Sigmoid colon (tissue), 7 donors: ENCODE measurements around the gene RCAN1. TPM values are rescaled to one million over a fixed set of nuclear protein-coding genes. Genes with fewer than 3 reads are reported as not detected.
A peak's percentile ranks its signal among the peaks of the same experiment; 100 is the strongest.
"Not testable (repeated sequence)": the region's sequence is repeated elsewhere in the genome, so short reads cannot be mapped to it uniquely, and the experiment has no call there.

Experiments used
- DNase-seq: peaks from one replicate; pipeline ENCODE4 v3.0.0-alpha.2; 2019
- H3K27ac ChIP-seq, 4 donors: fragments of 200-600 bp; sonication (generic); one replicate each; pipeline ENCODE4 v1.5.1; 2016 to 2019; ENCODE audit warnings: mild to moderate bottlenecking in 1 of 4
- H3K27me3 ChIP-seq, 3 donors: fragments of 200-600 bp; sonication (generic); one replicate each; pipeline ENCODE4 v1.5.1; 2019; ENCODE audit warnings: mild to moderate bottlenecking in 1 of 3
- H3K36me3 ChIP-seq, 4 donors: fragments of 200-600 bp; sonication (generic); one replicate each; pipeline ENCODE4 v1.5.1; 2016 to 2019
- H3K4me1 ChIP-seq, 4 donors: fragments of 200-600 bp; sonication (generic); one replicate each; pipeline ENCODE4 v1.5.1; 2017 to 2019
- H3K4me3 ChIP-seq, 4 donors: fragments of 200-600 bp; sonication (generic); one replicate each; pipeline ENCODE4 v1.5.1; 2017 to 2019; ENCODE audit warnings: mild to moderate bottlenecking in 2 of 4, moderate library complexity in 1 of 4
- H3K9me3 ChIP-seq, 4 donors: fragments of 200-600 bp in 3 of 4; sonication (generic) in 3 of 4; one replicate each; pipeline versions ENCODE4 v1.5.1 to v1.6.1; 2013 to 2019
- CTCF ChIP-seq, 4 experiments: fragments of 450-650 bp in 3 of 4; fragments of 200-600 bp in 1 of 4; IDR thresholded peaks; one replicate each; pipeline ENCODE4 v1.5.1; 2016 to 2019; ENCODE audit warnings: antibody characterized with exemption in 4 of 4, mild to moderate bottlenecking in 3 of 4, moderate library complexity in 2 of 4
- EP300 ChIP-seq, 4 donors: sonication (generic); formaldehyde crosslinking; IDR thresholded peaks; one replicate each; pipeline ENCODE4 v1.6.1; 2017; ENCODE audit warnings: antibody characterized with exemption in 4 of 4
- POLR2A ChIP-seq, 2 donors: fragments of 450-650 bp; IDR thresholded peaks; one replicate each; pipeline ENCODE4 v1.6.1; 2016; ENCODE audit warnings: antibody characterized with exemption in 2 of 2, mild to moderate bottlenecking in 2 of 2, moderate library complexity in 2 of 2
- POLR2AphosphoS5 ChIP-seq, 4 donors: sonication (generic); formaldehyde crosslinking; IDR thresholded peaks; one replicate each; pipeline ENCODE4 v1.6.1; 2017; ENCODE audit warnings: antibody characterized with exemption in 4 of 4
- WGBS, 2 donors: extraction: QIAGEN DNeasy Blood & Tissue Kit; methylation state at CpG; one replicate each; pipeline ENCODE4 v1.1.7; 2013; 5-methylcytosine and 5-hydroxymethylcytosine counted together
- intact Hi-C: fragments of 100-400 bp; cut with DNase I; formaldehyde crosslinking; loops from one replicate; pipeline ENCODE4 v1.15.1; 2023
- polyA plus RNA-seq, 3 donors: library from polyadenylated mRNA; stranded (reverse); fragments of 200-250 nt; gene quantifications; one replicate each; pipeline ENCODE4 v1.2.3, GENCODE V29; 2013
- total RNA-seq, 4 donors: library from RNA; depleted of rRNA; stranded (reverse); fragments of >200 nt; gene quantifications; one replicate each; pipeline ENCODE4 v1.1.0, GENCODE V29; 2016
- donor health status: healthy with polysubstance abuse.
- donor health status: Bipolar disorder and iron deficiency.
- donor health status: healthy.

Gene RCAN1
- total and polyA plus RNA-seq, 7 donors, result 21.4 to 148 (median 38.3) TPM

- Histone ChIP-seq H3K27me3 (no peaks in the 10 kb centered on the region), H3K27ac (peak overlapping the region in 1 of 4 donors; percentile 36), H3K9me3 (no peaks in the 10 kb centered on the region), H3K4me3 (no peak overlapping the region), H3K4me1 (peaks cover 0 to 4% (median 1%) of the 10 kb centered on the region in 4 donors), H3K36me3 (no peaks in the 10 kb centered on the region)
- WGBS, 2 donors, result 90 to 92% methylated on average over 5 of the region's 5 CpGs
- no peak for TF ChIP-seq POLR2A (IDR thresholded peaks at IDR 0.05)
- TF ChIP-seq CTCF (IDR thresholded peaks at IDR 0.05), result no peak
- no peak for TF ChIP-seq POLR2AphosphoS5 (IDR thresholded peaks at IDR 0.05)
- TF ChIP-seq EP300 (IDR thresholded peaks at IDR 0.05), result no peak
- DNase-seq, result no peak
- intact Hi-C loops, result no loop called here
These were observed 54.9 kb downstream of the RCAN1 start for GRCh38 chr21:34560021-34560420.

- no peak overlapping the region for H3K4me3 ChIP-seq
- intact Hi-C loops, result no loop called here
- no peaks in the 10 kb centered on the region for H3K36me3 ChIP-seq
- H3K4me1 ChIP-seq, result peaks cover 0 to 3% (median 0%) of the 10 kb centered on the region in 4 donors
- TF ChIP-seq POLR2AphosphoS5 (IDR thresholded peaks at IDR 0.05) (no peak), EP300 (IDR thresholded peaks at IDR 0.05) (no peak), POLR2A (IDR thresholded peaks at IDR 0.05) (no peak), CTCF (IDR thresholded peaks at IDR 0.05) (no peak)
- no peak for DNase-seq
- H3K9me3 ChIP-seq, result no peaks in the 10 kb centered on the region
- 84 to 95% methylated on average over 6 of the region's 6 CpGs for WGBS, 2 donors
- peak overlapping the region in 1 of 4 donors; percentile 36 for H3K27ac ChIP-seq
- no peaks in the 10 kb centered on the region for H3K27me3 ChIP-seq
These were observed 55.8 kb downstream of the RCAN1 start for GRCh38 chr21:34559089-34559631.

GRCh38 chr21:34558166-34558565, 56.7 kb downstream of the RCAN1 start:
- DNase-seq, result no peak
- Histone ChIP-seq H3K4me1 (peaks cover 0 to 9% (median 3%) of the 10 kb centered on the region in 4 donors), H3K27me3 (no peaks in the 10 kb centered on the region), H3K9me3 (no peaks in the 10 kb centered on the region), H3K27ac (no peak overlapping the region), H3K4me3 (no peak overlapping the region), H3K36me3 (no peaks in the 10 kb centered on the region)
- intact Hi-C loops, result no loop called here
- 87 to 90% methylated on average over 5 of the region's 5 CpGs for WGBS, 2 donors
- TF ChIP-seq CTCF (IDR thresholded peaks at IDR 0.05) (no peak), POLR2A (IDR thresholded peaks at IDR 0.05) (no peak), POLR2AphosphoS5 (IDR thresholded peaks at IDR 0.05) (no peak), EP300 (IDR thresholded peaks at IDR 0.05) (no peak)

GRCh38 chr21:34557261-34557660, 57.7 kb downstream of the RCAN1 start:
- DNase-seq, result no peak
- H3K36me3 ChIP-seq, result no peaks in the 10 kb centered on the region
- intact Hi-C loops, result no loop called here
- H3K4me3 ChIP-seq, result no peak overlapping the region
- WGBS, 2 donors, result 81 to 89% methylated on average over 5 of the region's 5 CpGs
- no peaks in the 10 kb centered on the region for H3K9me3 ChIP-seq
- no peaks in the 10 kb centered on the region for H3K27me3 ChIP-seq
- TF ChIP-seq CTCF (IDR thresholded peaks at IDR 0.05), result no peak
- no peak for TF ChIP-seq EP300 (IDR thresholded peaks at IDR 0.05)
- no peak for TF ChIP-seq POLR2A (IDR thresholded peaks at IDR 0.05)
- TF ChIP-seq POLR2AphosphoS5 (IDR thresholded peaks at IDR 0.05), result no peak
- H3K27ac ChIP-seq, result no peak overlapping the region
- H3K4me1 ChIP-seq, result peaks cover 0 to 18% (median 11%) of the 10 kb centered on the region in 4 donors

GRCh38 chr21:34554670-34555069, 60.2 kb downstream of the RCAN1 start:
- H3K36me3 ChIP-seq, H3K27me3 ChIP-seq, DNase-seq, H3K9me3 ChIP-seq, H3K27ac ChIP-seq, H3K4me3 ChIP-seq, intact Hi-C loops: not testable (repeated sequence)
- H3K4me1 ChIP-seq, result peaks cover 0 to 21% (median 12%) of the 10 kb centered on the region in 4 donors
- WGBS, 2 donors, result 90 to 97% methylated on average over 2 of the region's 2 CpGs
